ENCODE data around the gene DPH6.

DNA sequence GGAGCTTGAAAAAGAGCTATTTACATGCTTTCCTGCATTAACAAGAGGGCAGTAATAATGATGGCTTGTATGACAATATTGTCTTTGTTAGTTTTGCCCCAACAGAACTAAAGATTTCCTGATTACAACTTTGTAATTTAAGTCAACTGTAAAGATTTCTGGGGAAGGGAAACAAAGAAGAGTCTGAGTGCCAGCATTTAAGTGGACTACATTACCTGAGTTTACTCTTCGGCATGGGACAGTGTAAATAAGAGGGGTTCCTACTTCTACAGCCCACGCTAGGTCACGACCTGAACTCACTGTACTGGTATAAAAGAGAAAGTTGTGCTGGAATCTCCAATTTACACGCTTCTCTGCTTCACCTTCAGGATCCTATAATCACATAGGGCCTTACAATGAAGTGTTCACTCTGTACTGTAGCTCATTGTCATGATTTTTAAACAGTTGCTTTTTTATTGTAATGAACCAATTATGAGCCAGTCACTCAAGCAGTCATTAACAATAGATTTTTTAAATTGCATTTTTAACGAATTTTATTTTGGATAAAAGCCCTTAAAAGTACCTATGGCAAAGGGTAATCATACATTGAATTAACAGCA, 39.6 kb downstream of the DPH6 start:
- no peak for TF ChIP-seq POLR2AphosphoS5 (IDR thresholded peaks at IDR 0.05; ENCODE audit: borderline replicate concordance, low read depth, low read length)
- no peak for TF ChIP-seq EZH2 (IDR thresholded peaks at IDR 0.05)
- TF ChIP-seq FOXP2 (optimal IDR thresholded peaks at IDR 0.05; ENCODE audit: control extremely low read depth, extremely low read length, insufficient read depth), result no peak
